Loucy (cell line): Measurements from ENCODE around the gene STARD10.

ENCODE experiments used
- EZH2phosphoT487 ChIP-seq: fragments of 200-600 bp; IDR thresholded peaks from 2 replicates; pipeline ENCODE4 v1.6.1; 2018; ENCODE audit warnings: antibody characterized with exemption, mild to moderate bottlenecking, moderate library complexity, borderline replicate concordance
- TF ChIP-seq, protein P1 (sequence below): fragments of 200-600 bp; sonication (generic); conservative IDR thresholded peaks from 2 replicates; pipeline ENCODE4 v1.5.1; 2014; ENCODE audit warnings: mild to moderate bottlenecking, antibody characterized with exemption, low read length

DNA sequence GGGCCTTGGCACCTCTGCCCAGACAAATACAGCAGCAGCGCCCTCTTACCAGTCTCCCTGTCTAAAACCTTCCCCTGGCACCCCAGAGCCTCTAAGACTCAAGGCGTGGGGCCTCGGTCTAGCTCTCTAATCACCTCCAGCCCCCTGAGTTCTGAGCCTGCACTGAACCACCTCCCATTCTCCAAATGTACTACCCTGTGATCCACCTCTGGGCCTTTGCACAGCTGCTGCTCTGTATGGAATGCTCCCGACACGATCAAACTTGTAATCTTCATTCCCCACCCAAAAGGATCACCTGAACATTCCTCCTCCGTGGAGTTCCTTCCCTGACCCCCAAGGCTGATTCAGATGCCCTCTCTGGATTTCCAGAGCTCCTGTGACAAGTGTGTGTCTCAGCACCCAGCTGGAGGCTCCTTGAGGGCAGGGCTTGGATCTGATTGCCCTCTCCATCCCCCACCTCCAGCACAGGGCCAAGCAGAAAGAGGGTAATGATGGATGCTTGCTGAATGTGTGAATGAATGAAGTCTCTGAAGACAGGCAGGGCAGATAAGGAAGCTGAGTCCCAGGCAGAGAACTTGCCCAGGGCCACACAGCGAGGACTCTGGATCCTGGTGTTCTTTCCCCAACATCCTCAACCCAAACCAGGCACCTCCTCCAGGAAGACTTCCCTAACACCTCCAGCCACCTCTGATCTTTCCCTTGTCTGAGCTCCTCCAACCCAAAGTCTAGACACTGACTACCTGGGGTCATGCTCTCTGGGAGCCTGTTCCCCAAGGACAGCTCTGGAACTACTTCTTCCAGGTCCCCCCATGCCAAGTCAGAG is 18.3 kb downstream of the STARD10 start:
- TF ChIP-seq, protein P1, sequence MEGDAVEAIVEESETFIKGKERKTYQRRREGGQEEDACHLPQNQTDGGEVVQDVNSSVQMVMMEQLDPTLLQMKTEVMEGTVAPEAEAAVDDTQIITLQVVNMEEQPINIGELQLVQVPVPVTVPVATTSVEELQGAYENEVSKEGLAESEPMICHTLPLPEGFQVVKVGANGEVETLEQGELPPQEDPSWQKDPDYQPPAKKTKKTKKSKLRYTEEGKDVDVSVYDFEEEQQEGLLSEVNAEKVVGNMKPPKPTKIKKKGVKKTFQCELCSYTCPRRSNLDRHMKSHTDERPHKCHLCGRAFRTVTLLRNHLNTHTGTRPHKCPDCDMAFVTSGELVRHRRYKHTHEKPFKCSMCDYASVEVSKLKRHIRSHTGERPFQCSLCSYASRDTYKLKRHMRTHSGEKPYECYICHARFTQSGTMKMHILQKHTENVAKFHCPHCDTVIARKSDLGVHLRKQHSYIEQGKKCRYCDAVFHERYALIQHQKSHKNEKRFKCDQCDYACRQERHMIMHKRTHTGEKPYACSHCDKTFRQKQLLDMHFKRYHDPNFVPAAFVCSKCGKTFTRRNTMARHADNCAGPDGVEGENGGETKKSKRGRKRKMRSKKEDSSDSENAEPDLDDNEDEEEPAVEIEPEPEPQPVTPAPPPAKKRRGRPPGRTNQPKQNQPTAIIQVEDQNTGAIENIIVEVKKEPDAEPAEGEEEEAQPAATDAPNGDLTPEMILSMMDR: no peak
- no peak for TF ChIP-seq EZH2phosphoT487
